Activated CD4-positive, alpha-beta T cell treated with anti-CD3 and anti-CD28 coated beads, Interleukin-2, amount 50 U/mL, for 4 hours (primary cell): ENCODE measurements around the gene PIGV.
"Not testable (repeated sequence)": the region's sequence is repeated elsewhere in the genome, so short reads cannot be mapped to it uniquely, and the experiment has no call there.

Experiments
- DNase-seq, 2 experiments: peaks; one replicate each; pipeline ENCODE4 v3.0.0-alpha.2; 2020

PIGV gene

DNA sequence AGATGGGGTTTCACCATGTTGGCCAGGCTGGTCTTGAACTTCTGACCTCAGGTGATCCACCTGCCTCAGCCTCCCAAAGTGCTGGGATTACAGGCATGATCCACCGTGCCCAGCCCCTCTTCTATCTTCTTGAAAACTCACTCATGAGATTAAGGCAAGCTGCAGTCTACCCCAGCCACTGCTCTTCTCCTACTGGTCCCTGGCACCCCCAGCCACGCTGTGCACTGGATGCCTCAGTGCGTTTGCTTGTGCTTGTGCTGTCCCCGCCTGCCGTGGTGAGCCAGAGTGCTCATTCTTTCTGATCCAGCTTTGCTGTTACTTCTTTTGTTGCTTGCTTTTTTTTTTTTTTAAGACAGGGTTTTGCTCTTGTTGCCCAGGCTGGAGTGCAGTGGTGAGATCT is 49.9 kb downstream of the PIGV start:
- not testable (repeated sequence) for DNase-seq

DNA sequence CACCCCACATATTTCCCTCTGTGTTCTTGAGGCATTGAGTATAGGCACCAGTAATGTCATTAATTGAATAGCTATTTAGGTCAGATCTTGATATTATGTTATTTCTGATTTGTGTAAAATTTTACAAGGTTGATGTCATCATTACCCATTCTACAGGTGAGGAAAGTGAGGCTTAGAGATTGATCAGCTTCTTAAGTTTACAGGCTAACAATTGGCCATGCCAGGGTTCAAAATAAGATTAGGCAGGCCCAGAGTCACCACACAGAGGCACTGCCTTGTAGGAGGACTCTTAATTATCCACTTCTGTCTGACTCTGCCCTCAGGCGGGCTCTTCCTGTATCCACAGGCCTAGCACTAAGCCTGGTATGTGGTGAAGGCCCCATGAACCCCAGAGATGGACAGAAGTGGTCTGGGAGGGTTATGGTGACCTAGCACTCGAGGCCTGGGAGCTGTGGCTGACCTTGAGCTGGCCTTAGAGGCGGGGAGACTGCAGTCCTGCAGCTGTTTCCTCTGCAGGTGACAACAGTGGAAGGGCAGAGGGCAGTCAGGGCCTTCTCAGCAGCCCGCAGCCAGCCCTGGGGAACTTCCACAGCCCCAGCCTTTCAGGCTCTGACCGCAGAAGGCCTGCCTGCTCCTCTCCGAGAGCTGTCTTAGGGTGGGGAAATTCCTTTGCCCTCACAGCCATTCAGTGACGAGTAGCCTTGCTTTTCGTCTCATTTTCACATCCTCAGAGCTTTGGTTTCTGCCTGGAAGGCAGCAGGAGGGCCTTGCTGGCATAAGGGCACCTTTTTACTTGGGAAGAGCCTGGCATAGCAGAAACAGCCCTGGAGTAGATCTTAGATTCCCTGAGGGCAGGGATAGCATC is 51.0 kb downstream of the PIGV start:
- peak; percentile 52 to 56 for DNase-seq

DNA sequence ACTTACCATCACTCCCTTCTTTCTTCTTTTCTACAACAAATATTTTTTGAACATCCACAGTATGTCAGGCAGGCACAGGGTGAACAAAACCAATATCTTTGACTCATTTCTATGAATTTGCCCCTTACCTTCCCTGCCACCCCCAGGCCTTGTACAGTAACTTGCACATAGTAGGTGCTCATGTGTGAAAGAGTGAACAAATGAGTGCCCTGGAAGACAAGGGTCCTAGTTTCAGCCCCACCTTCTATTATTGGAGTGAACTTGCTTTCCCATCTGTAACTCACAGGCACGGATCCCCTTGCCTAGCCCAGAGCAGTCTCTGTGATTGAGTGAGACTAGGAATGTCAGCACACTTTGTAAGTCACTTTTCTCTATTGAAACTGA is 51.6 kb downstream of the PIGV start:
- DNase-seq: no peak

DNA sequence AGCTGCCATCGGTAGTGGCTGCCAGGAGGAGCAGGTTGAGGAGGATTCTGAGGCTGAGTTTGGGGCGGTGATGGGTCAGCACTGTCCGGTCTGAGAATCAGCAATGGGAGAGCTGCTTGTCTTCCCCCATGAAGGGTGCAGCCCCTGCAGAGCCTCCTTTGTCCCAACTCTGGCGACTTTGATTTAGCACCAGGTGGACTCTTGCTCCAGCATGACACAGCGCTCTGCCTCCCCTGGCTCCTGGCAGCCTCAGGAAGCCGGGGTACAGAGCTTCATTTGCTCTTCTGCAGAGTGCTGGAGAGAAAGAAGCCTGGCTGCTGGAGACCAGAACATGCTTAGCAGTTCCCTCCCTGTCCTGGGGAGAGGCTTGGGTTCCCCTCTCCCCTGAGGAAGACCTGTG is 52.0 kb downstream of the PIGV start:
- no peak for DNase-seq

DNA sequence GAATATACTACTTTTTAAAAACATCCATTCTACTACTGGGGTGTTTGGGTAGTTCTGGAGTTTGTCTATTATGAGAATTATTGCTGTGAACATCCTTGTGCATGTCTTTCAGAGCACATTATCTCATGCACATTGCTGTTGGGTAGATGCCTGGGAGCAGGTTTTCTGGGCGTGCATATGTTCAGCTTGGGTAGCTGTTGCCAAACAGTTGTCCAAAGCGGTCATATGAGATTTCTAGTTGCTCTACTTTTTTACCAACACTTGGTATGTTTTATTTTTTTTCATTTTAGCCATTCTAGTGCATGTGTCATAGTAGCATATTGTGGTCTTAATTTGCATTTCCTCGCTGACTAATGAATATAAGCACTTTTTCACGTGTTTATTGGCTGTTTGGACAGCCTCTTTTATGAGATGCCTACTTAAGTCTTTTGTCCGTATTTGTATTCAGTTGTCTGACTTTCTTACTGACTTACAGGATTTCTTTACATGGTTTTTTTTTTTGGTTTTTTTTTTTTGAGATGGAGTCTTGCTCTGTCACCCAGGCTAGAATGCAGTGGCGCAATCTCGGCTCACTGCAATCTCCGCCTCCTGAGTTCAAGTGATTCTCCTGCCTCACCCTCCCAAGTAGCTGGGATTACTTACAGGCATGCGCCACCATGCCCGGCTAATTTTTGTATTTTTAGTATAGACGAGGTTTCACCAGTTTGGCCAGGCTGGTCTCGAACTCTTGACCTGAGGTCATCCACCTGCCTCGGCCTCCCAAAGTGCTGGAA is 56.9 kb downstream of the PIGV start:
- DNase-seq: no peak

DNA sequence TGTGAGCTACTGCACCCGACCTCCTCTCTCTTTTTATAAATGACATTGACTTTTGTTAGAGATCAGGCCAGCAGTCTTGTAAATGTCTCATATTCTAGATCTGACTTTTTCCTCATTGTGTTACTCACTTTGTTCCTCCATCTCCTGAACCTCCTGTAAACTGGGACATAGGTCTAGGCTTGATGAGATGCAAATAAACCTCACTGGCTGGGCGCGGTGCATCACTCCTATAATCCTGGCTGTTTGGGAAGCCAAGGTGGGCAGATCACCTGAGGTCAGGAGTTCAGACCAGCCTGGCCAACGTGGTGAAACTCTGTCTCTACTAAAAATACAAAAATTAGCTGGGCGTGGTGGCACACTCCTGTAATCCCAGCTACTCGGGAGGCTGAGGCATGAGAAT is 60.1 kb downstream of the PIGV start:
- DNase-seq: not testable (repeated sequence)
